Natural killer cell (primary cell): Measurements from ENCODE around the gene KDM4B. TPM values are rescaled to one million over a fixed set of nuclear protein-coding genes. Genes with fewer than 3 reads are reported as not detected.
A peak's percentile ranks its signal among the peaks of the same experiment; 100 is the strongest.

Source experiments
- ATAC-seq, 3 donors: fragments of 150-1000 bp in 2 of 3; fragments of 200-7000 bp in 1 of 3; cut with Tn5 transposase; 1 replicate in 1 of 3; 2 replicates in 2 of 3; pipeline ENCODE4 v1.10.0; 2021; ENCODE audit warnings: mild to moderate bottlenecking in 2 of 3, moderate library complexity in 2 of 3
- DNase-seq, 2 donors: peaks; one replicate each; pipeline versions ENCODE4 v3.0.0 to v3.0.0-alpha.2; 2013 to 2021; ENCODE audit warnings: mixed read lengths in 1 of 2
- H3K27ac ChIP-seq: one replicate; pipeline ENCODE4 v1.5.1; 2013; ENCODE audit warnings: mild to moderate bottlenecking, low read length
- H3K27me3 ChIP-seq: one replicate; pipeline ENCODE4 v1.6.1; 2013; ENCODE audit warnings: low read length; ENCODE audit not compliant: control insufficient read depth, insufficient read depth
- H3K36me3 ChIP-seq: one replicate; pipeline ENCODE4 v1.6.1; 2013; ENCODE audit warnings: low read length; ENCODE audit not compliant: control insufficient read depth, insufficient read depth
- H3K4me1 ChIP-seq: one replicate; pipeline ENCODE4 v1.6.1; 2013; ENCODE audit warnings: low read length; ENCODE audit not compliant: control insufficient read depth, insufficient read depth
- H3K4me3 ChIP-seq: one replicate; pipeline ENCODE4 v1.5.1; 2013; ENCODE audit warnings: low read length
- H3K9me3 ChIP-seq: one replicate; pipeline ENCODE4 v1.6.1; 2013; ENCODE audit warnings: low read length; ENCODE audit not compliant: control insufficient read depth, insufficient read depth
- H3K27ac Mint-ChIP-seq, 2 donors: one replicate each; pipeline ENCODE4 v1.8.0; 2022; ENCODE audit warnings: mild to moderate bottlenecking in 2 of 2, mixed read lengths in 2 of 2, moderate library complexity in 1 of 2
- H3K27me3 Mint-ChIP-seq, 2 donors: one replicate each; pipeline ENCODE4 v1.8.0; 2022; ENCODE audit warnings: low read depth in 2 of 2, mixed read lengths in 2 of 2
- H3K36me3 Mint-ChIP-seq: one replicate; pipeline ENCODE4 v1.8.0; 2022; ENCODE audit warnings: mixed read lengths
- H3K4me1 Mint-ChIP-seq, 2 donors: one replicate each; pipeline ENCODE4 v1.8.0; 2022; ENCODE audit warnings: mixed read lengths in 2 of 2
- H3K4me3 Mint-ChIP-seq: one replicate; pipeline ENCODE4 v1.8.0; 2022; ENCODE audit warnings: mild to moderate bottlenecking, moderate library complexity, mixed read lengths
- H3K9me3 Mint-ChIP-seq, 2 donors: one replicate each; pipeline ENCODE4 v1.8.0; 2022; ENCODE audit warnings: mixed read lengths in 2 of 2
- WGBS: methylation state at CpG from one replicate; pipeline ENCODE4 v1.1.7; 2013; ENCODE audit warnings: missing lambda C conversion rate; ENCODE audit not compliant: insufficient coverage; 5-methylcytosine and 5-hydroxymethylcytosine counted together
- intact Hi-C: fragments of 100-400 bp; cut with micrococcal nuclease; formaldehyde crosslinking; loops from one replicate; pipeline ENCODE4 v1.14.2; 2022
- total RNA-seq, 4 donors: library from RNA; stranded (reverse); fragments of 120-200 nt in 1 of 4; gene quantifications; one replicate each; pipeline versions ENCODE4 v1.2.3 to v1.2.4, GENCODE V29; 2013 to 2022
- TF ChIP-seq, protein P1 (sequence below): fragments of 200-600 bp; IDR thresholded peaks from one replicate; pipeline ENCODE4 v1.8.0; 2022; ENCODE audit warnings: antibody characterized with exemption

The KDM4B gene
- total RNA-seq, 3 donors from 2014 or later (not counting 1 experiment from before 2014, with no cell fraction given), result 68.0 to 73.5 (median 68.1) TPM

DNA sequence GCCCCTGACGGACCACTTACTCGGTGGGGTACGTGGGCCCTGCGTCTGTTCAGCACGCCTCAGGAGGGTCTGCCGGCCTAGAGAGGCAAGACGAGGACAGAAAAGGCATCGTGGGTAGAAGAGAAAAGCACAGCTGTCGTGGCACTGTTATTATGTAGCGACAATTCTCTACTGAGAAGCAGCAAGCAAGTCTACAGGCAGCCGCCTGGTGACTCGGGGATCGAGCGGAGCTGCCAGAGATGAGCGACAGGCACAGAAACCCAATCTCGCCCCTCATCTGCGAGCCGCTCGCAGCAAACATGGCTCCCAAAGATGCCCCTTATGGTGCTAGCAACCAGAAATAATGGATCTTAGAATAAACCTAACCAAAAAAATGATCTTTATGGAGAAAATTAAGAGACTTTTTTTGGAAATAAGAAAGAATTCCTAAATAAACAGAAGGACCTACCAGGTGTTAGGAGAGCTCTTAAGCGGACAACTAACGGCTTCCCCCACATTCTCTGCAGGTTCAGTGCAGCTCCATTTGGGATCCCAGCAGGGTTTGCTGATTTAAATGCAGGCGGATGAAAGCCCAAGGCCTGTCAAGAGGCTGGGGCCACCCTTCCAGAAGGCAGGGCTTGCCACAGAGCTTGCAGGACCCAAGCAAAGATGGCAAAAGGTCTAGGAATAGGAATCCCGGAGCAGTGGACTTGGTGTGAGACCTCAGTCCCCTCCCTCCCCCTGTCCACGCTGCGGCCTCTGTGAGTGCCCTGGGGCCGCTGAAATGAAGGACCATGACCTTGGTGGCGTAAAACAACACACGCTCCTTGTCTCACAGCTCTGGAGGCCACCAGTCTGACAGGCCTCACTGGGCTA, 152.6 kb downstream of the KDM4B start:
- Mint-ChIP-seq H3K4me1 (peaks cover 16 to 25% of the 10 kb centered on the region in 2 donors), H3K4me3 (peak overlapping the region; percentile 2), H3K36me3 (peaks cover 5% of the 10 kb centered on the region), H3K27me3 (no peaks in the 10 kb centered on the region), H3K27ac (peak overlapping the region; percentile 62 to 78), H3K9me3 (no peaks in the 10 kb centered on the region)
- DNase-seq (no peak), ATAC-seq (no peak)
- peak overlapping the region; percentile 27 for H3K27ac ChIP-seq
- no peaks in the 10 kb centered on the region for H3K27me3 ChIP-seq
- H3K36me3 ChIP-seq, result peaks cover 3% of the 10 kb centered on the region
- peaks cover 33% of the 10 kb centered on the region for H3K4me1 ChIP-seq
- intact Hi-C loops, result no loop called here
- H3K9me3 ChIP-seq, result peaks cover under 1% of the 10 kb centered on the region
- 84% methylated on average over 28 of the region's 28 CpGs for WGBS
- TF ChIP-seq, protein P1, sequence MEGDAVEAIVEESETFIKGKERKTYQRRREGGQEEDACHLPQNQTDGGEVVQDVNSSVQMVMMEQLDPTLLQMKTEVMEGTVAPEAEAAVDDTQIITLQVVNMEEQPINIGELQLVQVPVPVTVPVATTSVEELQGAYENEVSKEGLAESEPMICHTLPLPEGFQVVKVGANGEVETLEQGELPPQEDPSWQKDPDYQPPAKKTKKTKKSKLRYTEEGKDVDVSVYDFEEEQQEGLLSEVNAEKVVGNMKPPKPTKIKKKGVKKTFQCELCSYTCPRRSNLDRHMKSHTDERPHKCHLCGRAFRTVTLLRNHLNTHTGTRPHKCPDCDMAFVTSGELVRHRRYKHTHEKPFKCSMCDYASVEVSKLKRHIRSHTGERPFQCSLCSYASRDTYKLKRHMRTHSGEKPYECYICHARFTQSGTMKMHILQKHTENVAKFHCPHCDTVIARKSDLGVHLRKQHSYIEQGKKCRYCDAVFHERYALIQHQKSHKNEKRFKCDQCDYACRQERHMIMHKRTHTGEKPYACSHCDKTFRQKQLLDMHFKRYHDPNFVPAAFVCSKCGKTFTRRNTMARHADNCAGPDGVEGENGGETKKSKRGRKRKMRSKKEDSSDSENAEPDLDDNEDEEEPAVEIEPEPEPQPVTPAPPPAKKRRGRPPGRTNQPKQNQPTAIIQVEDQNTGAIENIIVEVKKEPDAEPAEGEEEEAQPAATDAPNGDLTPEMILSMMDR, result no peak
- no peak overlapping the region for H3K4me3 ChIP-seq

DNA sequence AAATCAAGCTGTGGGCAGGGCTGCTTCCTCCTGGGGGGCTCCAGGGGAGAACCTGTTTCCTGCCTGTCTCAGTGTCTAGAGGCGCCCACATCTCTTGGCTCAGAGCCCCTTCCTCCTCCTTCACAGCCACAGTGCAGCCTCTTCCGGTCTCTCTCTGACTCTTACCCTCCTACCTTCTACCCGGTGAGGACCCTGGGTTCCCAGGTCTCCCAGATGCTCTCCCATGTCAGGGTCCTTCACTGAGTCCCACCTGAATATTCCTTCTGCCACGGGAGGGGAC, 153.1 kb downstream of the KDM4B start:
- WGBS, result 27% methylated on average over 4 of the region's 4 CpGs
- ATAC-seq, result peak in 1 of 3 donors; percentile 47
- no peaks in the 10 kb centered on the region for H3K9me3 Mint-ChIP-seq
- H3K27ac Mint-ChIP-seq, result peak overlapping the region; percentile 62 to 78
- peaks cover 39% of the 10 kb centered on the region for H3K4me1 ChIP-seq
- intact Hi-C loops, result no loop called here
- peaks cover 15 to 23% of the 10 kb centered on the region in 2 donors for H3K4me1 Mint-ChIP-seq
- no peaks in the 10 kb centered on the region for H3K27me3 ChIP-seq
- DNase-seq, result no peak
- no peak overlapping the region for H3K4me3 ChIP-seq
- TF ChIP-seq, protein P1, result no peak
- H3K36me3 ChIP-seq, result peaks cover 3% of the 10 kb centered on the region
- H3K9me3 ChIP-seq, result no peaks in the 10 kb centered on the region
- H3K27me3 Mint-ChIP-seq, result no peaks in the 10 kb centered on the region
- H3K27ac ChIP-seq, result peak overlapping the region; percentile 27
- peak overlapping the region; percentile 9 for H3K4me3 Mint-ChIP-seq
- H3K36me3 Mint-ChIP-seq, result peaks cover 5% of the 10 kb centered on the region

DNA sequence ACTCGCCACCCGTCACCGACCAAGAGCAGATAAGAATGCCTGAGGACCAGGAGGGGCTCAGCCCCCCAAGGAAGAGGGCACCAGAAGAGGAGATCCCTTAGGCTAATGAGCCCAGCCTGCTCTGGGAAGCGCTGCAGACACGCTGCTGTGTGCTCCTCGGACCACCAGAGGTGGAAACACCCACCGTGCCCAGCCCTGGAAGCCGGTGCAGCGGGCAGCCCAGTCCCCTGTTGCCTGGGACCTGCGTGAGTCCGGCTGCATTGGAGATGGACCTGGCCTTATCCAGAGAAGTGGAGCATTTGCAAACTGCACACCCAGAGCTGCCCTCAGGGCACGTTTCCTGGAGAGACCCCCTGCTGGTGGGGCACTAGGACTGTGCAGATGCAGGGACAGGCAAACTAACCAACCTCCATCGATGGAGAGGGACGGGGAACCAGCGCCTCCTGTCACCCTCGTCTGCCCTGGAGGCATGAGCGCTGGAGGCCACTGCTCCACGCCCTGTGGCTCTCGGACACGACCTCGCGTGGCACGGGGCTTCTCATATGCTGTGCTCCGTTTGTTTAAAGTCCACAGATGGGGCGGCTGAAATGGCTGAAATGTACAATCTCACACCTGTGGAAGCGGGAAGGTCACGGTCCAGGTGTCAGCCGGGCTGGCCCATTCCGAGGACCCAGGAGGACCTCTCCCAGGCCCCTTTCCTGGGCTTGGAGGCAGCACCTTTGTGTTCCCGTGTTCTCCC, 153.9 kb downstream of the KDM4B start:
- Histone ChIP-seq H3K4me1 (peaks cover 47% of the 10 kb centered on the region), H3K9me3 (no peaks in the 10 kb centered on the region), H3K4me3 (no peak overlapping the region), H3K27ac (no peak overlapping the region), H3K36me3 (peaks cover 3% of the 10 kb centered on the region), H3K27me3 (no peaks in the 10 kb centered on the region)
- Mint-ChIP-seq H3K27me3 (no peaks in the 10 kb centered on the region), H3K4me3 (no peak overlapping the region), H3K9me3 (no peaks in the 10 kb centered on the region), H3K36me3 (peaks cover 5% of the 10 kb centered on the region), H3K4me1 (peaks cover 15 to 23% of the 10 kb centered on the region in 2 donors), H3K27ac (peak overlapping the region; percentile 62 to 78)
- TF ChIP-seq, protein P1, result no peak
- DNase-seq (no peak), ATAC-seq (no peak)
- 94% methylated on average over 30 of the region's 30 CpGs for WGBS
- intact Hi-C loops, result no loop called here
